HepG2 (cell line): ENCODE data around the gene GRM7. TPM values are rescaled to one million over a fixed set of nuclear protein-coding genes. Genes with fewer than 3 reads are reported as not detected.

ENCODE experiments used
- ATAC-seq: fragments of 200-7000 bp; cut with Tn5 transposase; 3 replicates; pipeline ENCODE4 v1.9.1; 2020; ENCODE audit warnings: mild to moderate bottlenecking, moderate library complexity
- BruUV-seq: library from RNA; stranded (reverse); fragments of 400-500 nt; replicated peaks from 2 replicates; lab custom pipeline; 2021; lab: Mats Ljungman, UMichigan
- CTCF ChIA-PET: fragments of 300-600 bp; formaldehyde crosslinking; extraction: SDS; loops from one replicate; lab custom pipeline; 2021; ENCODE audit warnings: low total read pairs, inconsistent platforms, low intra/inter-chr PET ratio; lab: Yijun Ruan, JAX
- POLR2A ChIA-PET: fragments of 350-600 bp; sonication (Branson Sonifier 250); formaldehyde crosslinking; loops from one replicate; lab custom pipeline; 2020; ENCODE audit warnings: antibody characterized with exemption, inconsistent platforms; lab: Yijun Ruan, JAX
- DNase-seq: peaks from one replicate; pipeline ENCODE4 v3.0.0-alpha.2; 2015; ENCODE audit warnings: low spot score
- FAIRE-seq: peaks from 3 replicates; lab custom pipeline; 2011; peaks lifted over from hg19 to GRCh38; lab: Jason Lieb, UNC
- H2AFZ ChIP-seq: one replicate; pipeline ENCODE4 v1.6.1; 2011; ENCODE audit warnings: low read length, inconsistent platforms
- H3K27ac ChIP-seq: fragments of 300-600 bp; 3 replicates; pipeline ENCODE4 v1.8.0; 2011; ENCODE audit warnings: mixed run types, mild to moderate bottlenecking, mixed read lengths, low read length, inconsistent platforms; ENCODE audit not compliant: insufficient read depth; ENCODE audit errors: extremely low read length
- H3K27me3 ChIP-seq, 2 experiments: fragments of 200-600 bp in 1 of 2; 2 replicates in 1 of 2; 3 replicates in 1 of 2; pipeline versions ENCODE4 v1.6.0 to v1.8.0; 2011; ENCODE audit warnings: low read length in 2 of 2, mild to moderate bottlenecking in 2 of 2, moderate library complexity in 2 of 2, inconsistent platforms in 1 of 2; ENCODE audit not compliant: insufficient read depth in 2 of 2, control insufficient read depth in 1 of 2
- H3K36me3 ChIP-seq, 2 experiments: fragments of 200-600 bp in 1 of 2; replicated peaks in 1 of 2; 2 replicates in 1 of 2; 3 replicates in 1 of 2; pipeline versions ENCODE4 v1.5.1 to v1.8.0; 2011; ENCODE audit warnings: low read length in 2 of 2, inconsistent platforms in 1 of 2; ENCODE audit not compliant: insufficient read depth in 2 of 2, control insufficient read depth in 1 of 2
- H3K4me1 ChIP-seq: 2 replicates; pipeline ENCODE4 v1.5.1; 2012; ENCODE audit warnings: low read length, inconsistent platforms; ENCODE audit not compliant: insufficient read depth
- H3K4me2 ChIP-seq: 2 replicates; pipeline ENCODE4 v1.6.0; 2011; ENCODE audit warnings: low read depth, low read length, inconsistent platforms
- H3K4me3 ChIP-seq, 3 experiments: fragments of 200-600 bp in 1 of 3; sonication (generic), shearing (Covaris generic) in 1 of 3; replicated peaks in 1 of 3; 2 replicates each; pipeline ENCODE4 v1.5.1; 2011 to 2016; ENCODE audit warnings: low read length in 3 of 3, inconsistent platforms in 2 of 3, low read depth in 2 of 3, mild to moderate bottlenecking in 2 of 3, control low read depth in 1 of 3, mixed read lengths in 1 of 3; ENCODE audit not compliant: insufficient read depth in 1 of 3
- H3K79me2 ChIP-seq: one replicate; pipeline ENCODE4 v1.6.1; 2011; ENCODE audit warnings: low read length, inconsistent platforms; ENCODE audit not compliant: insufficient read depth
- H3K9ac ChIP-seq: 2 replicates; pipeline ENCODE4 v1.6.0; 2011; ENCODE audit warnings: mild to moderate bottlenecking, low read depth, low read length, inconsistent platforms; ENCODE audit not compliant: insufficient read depth
- H3K9me3 ChIP-seq: 2 replicates; pipeline ENCODE4 v1.5.1; 2012; ENCODE audit warnings: mild to moderate bottlenecking, low read length
- H4K20me1 ChIP-seq: 2 replicates; pipeline ENCODE4 v1.6.0; 2011; ENCODE audit warnings: inconsistent platforms, mild to moderate bottlenecking, low read length, moderate library complexity; ENCODE audit not compliant: insufficient read depth
- CERS6 ChIP-seq: sonication (generic); formaldehyde crosslinking; IDR thresholded peaks from 2 replicates; pipeline ENCODE4 v1.5.0; 2020; ENCODE audit warnings: missing genetic modification reagents
- ELF3 ChIP-seq: IDR thresholded peaks from 2 replicates; pipeline ENCODE4 v1.6.1; 2016; ENCODE audit warnings: missing genetic modification reagents, missing compliant biosample characterization
- FOXK1 ChIP-seq: sonication (generic); formaldehyde crosslinking; IDR thresholded peaks from 2 replicates; pipeline ENCODE4 v1.4.0; 2020; ENCODE audit warnings: low read depth, missing genetic modification reagents, borderline replicate concordance
- HES4 ChIP-seq: sonication (generic); formaldehyde crosslinking; IDR thresholded peaks from 2 replicates; pipeline ENCODE4 v1.9.0; 2021; ENCODE audit warnings: mild to moderate bottlenecking, missing genetic modification reagents, borderline replicate concordance
- MXI1 ChIP-seq: IDR thresholded peaks from 3 replicates; pipeline ENCODE4 v1.6.1; 2012; ENCODE audit warnings: low read depth, low read length, inconsistent platforms, borderline replicate concordance
- SIN3A ChIP-seq: IDR thresholded peaks from 2 replicates; pipeline ENCODE4 v1.6.1; 2011; ENCODE audit warnings: low read depth, mild to moderate bottlenecking, control low read depth, low read length, borderline replicate concordance
- ZNF101 ChIP-seq: sonication (generic); formaldehyde crosslinking; IDR thresholded peaks from 2 replicates; pipeline ENCODE4 v1.4.0; 2020; ENCODE audit warnings: mild to moderate bottlenecking, low read depth, missing genetic modification reagents, borderline replicate concordance
- WGBS: methylation state at CpG from one replicate; pipeline ENCODE4 v1.1.6; 2017; ENCODE audit warnings: low lambda C conversion rate; 5-methylcytosine and 5-hydroxymethylcytosine counted together
- in situ Hi-C: cut with HindIII; loops from 2 replicates; pipeline ENCODE4 v1.10.0; 2017; ENCODE audit warnings: low pct_unique_long_range_greater_than_20kb; ENCODE audit not compliant: extremely low pct_ligation_motif_present
- intact Hi-C: fragments of 100-400 bp; cut with micrococcal nuclease; formaldehyde crosslinking; loops from one replicate; pipeline ENCODE4 v1.10.0; 2022; ENCODE audit not compliant: unreplicated experiment
- polyA plus RNA-seq, 8 experiments: library from polyadenylated mRNA; depleted of rRNA in 3 of 8; stranded (reverse) in 7 of 8; unstranded in 1 of 8; fragments of >200 nt; fragmentation: Illumina TruSeq in 4 of 8; extraction: Trizol in 4 of 8; gene quantifications; 2 replicates each; pipeline versions ENCODE4 v1.2.1 to v1.2.3, GENCODE V29; 2011 to 2016; ENCODE audit warnings: low read depth in 4 of 8, missing spikeins in 1 of 8, mixed read lengths in 1 of 8; ENCODE audit not compliant: insufficient read depth in 1 of 8
- total RNA-seq, 5 experiments: library from RNA; depleted of rRNA; stranded (reverse); fragments of >200 nt; fragmentation: Illumina TruSeq; extraction: Trizol; gene quantifications; 2 replicates each; pipeline ENCODE4 v1.2.3, GENCODE V29; 2016; ENCODE audit warnings: low read depth in 1 of 5
- TF ChIP-seq, protein P1 (sequence below): IDR thresholded peaks from 2 replicates; pipeline ENCODE4 v1.6.1; 2016; ENCODE audit warnings: low read depth, control low read depth

GRM7 gene
- total and polyA plus RNA-seq, 2 of the 13 experiments (the other 11 are each of a cell fraction or from before 2014, with no cell fraction given) = not detected

- H3K4me3 ChIP-seq = no peak overlapping the region
- 0% methylated on average over 2 of the region's 2 CpGs for WGBS
- no TSS peak for BruUV-seq
- no peak for ATAC-seq
- DNase-seq = no peak
- POLR2A ChIA-PET = no interaction called here
- TF ChIP-seq MXI1 (no peak), FOXK1 (CRISPR knock-in tag) (no peak), SIN3A (no peak), ELF3 (no peak), ZNF101 (CRISPR knock-in tag) (no peak), HES4 (CRISPR knock-in tag) (no peak), CERS6 (no peak)
- TF ChIP-seq, protein P1, sequence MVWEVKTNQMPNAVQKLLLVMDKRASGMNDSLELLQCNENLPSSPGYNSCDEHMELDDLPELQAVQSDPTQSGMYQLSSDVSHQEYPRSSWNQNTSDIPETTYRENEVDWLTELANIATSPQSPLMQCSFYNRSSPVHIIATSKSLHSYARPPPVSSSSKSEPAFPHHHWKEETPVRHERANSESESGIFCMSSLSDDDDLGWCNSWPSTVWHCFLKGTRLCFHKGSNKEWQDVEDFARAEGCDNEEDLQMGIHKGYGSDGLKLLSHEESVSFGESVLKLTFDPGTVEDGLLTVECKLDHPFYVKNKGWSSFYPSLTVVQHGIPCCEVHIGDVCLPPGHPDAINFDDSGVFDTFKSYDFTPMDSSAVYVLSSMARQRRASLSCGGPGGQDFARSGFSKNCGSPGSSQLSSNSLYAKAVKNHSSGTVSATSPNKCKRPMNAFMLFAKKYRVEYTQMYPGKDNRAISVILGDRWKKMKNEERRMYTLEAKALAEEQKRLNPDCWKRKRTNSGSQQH (CRISPR knock-in tag) = no peak
- H3K9me3 ChIP-seq = peaks cover 88% of the 10 kb centered on the region
- no peak overlapping the region for H3K27ac ChIP-seq
- no peak overlapping the region for H3K4me2 ChIP-seq
- FAIRE-seq = no peak
- no peak overlapping the region for H3K9ac ChIP-seq
- CTCF ChIA-PET = no interaction called here
- intact Hi-C loops (no loop called here), in situ Hi-C loops (no loop called here)
- no peaks in the 10 kb centered on the region for H3K4me1 ChIP-seq
- H4K20me1 ChIP-seq = no peaks in the 10 kb centered on the region
- H3K79me2 ChIP-seq = no peaks in the 10 kb centered on the region
- H2AFZ ChIP-seq = no peak overlapping the region
- no peaks in the 10 kb centered on the region for H3K36me3 ChIP-seq
- H3K27me3 ChIP-seq = no peaks in the 10 kb centered on the region
Observed at GRCh38 chr3:7204848-7205156, 343.9 kb downstream of the GRM7 start.
